ENCODE data around the gene TRPM1.
A peak's percentile ranks its signal among the peaks of the same experiment; 100 is the strongest.

TRPM1 gene

GRCh38 chr15:30992249-30992864 lies 109.2 kb downstream of the TRPM1 start:
- H3K9me2 ChIP-seq (replicated peaks; ENCODE audit: insufficient read depth, low read length): no peaks in the 10 kb centered on the region
- no peaks in the 10 kb centered on the region for H3K27me3 ChIP-seq (replicated peaks; ENCODE audit: insufficient read depth, low read length)
- no peaks in the 10 kb centered on the region for H4K20me1 ChIP-seq (ENCODE audit: insufficient read depth, low read length)
- no peaks in the 10 kb centered on the region for H3K9me3 ChIP-seq (replicated peaks; ENCODE audit: insufficient read depth, low read length)
- TF ChIP-seq EZH2phosphoT487 (IDR thresholded peaks at IDR 0.05; ENCODE audit: low read length) (no peak), CTCF (IDR thresholded peaks at IDR 0.05; ENCODE audit: low read length) (no peak)
- peaks cover 14% of the 10 kb centered on the region for H3F3A ChIP-seq (ENCODE audit: insufficient read depth, low read length)
- peak overlapping the region; percentile 88 for H3K9ac ChIP-seq (ENCODE audit: low read length)
- H3K27ac ChIP-seq (ENCODE audit: low read length): peak overlapping the region; percentile 67; the same call in 1 of the 2 replicates
- DNase-seq: no peak
- peaks cover 24% of the 10 kb centered on the region for H3K4me1 ChIP-seq (ENCODE audit: low read length)
- peak overlapping the region; percentile 86 for H3K4me3 ChIP-seq (ENCODE audit: low read length)
- peak overlapping the region; percentile 92 for H3K4me2 ChIP-seq (ENCODE audit: low read depth, low read length)
- H3K79me2 ChIP-seq (ENCODE audit: low read length): peaks cover 37% of the 10 kb centered on the region
- peak overlapping the region; percentile 61 for H2AFZ ChIP-seq (ENCODE audit: low read length)
- H3K36me3 ChIP-seq (replicated peaks; ENCODE audit: insufficient read depth, low read length): peaks cover 3% of the 10 kb centered on the region; the same call in 1 of the 2 replicates

GRCh38 chr15:30991255-30992235 lies 110.0 kb downstream of the TRPM1 start, which contains the start of gene MTMR10:
Gene MTMR10 (minus strand): TSS chr15:30991628. CDS start chr15:30991506, 122 bp downstream.
- peaks cover 14% of the 10 kb centered on the region for H3F3A ChIP-seq (ENCODE audit: insufficient read depth, low read length)
- TF ChIP-seq EZH2 (optimal IDR thresholded peaks at IDR 0.05; ENCODE audit: low read depth, low read length): no peak
- TF ChIP-seq CTCF (IDR thresholded peaks at IDR 0.05; ENCODE audit: low read length): no peak
- TF ChIP-seq EZH2phosphoT487 (IDR thresholded peaks at IDR 0.05; ENCODE audit: low read length): no peak
- H3K9me3 ChIP-seq (replicated peaks; ENCODE audit: insufficient read depth, low read length): no peaks in the 10 kb centered on the region
- DNase-seq: peak; percentile 88
- peak within 1 kb of the TSS; percentile 98 for H3K9ac ChIP-seq (ENCODE audit: low read length)
- H3K4me3 ChIP-seq (ENCODE audit: low read length): peak within 1 kb of the TSS; percentile 99
- peak within 1 kb of the TSS; percentile 87 for H3K27ac ChIP-seq (ENCODE audit: low read length)
- H3K27me3 ChIP-seq (replicated peaks; ENCODE audit: insufficient read depth, low read length): no peaks in the 10 kb centered on the region
- H3K9me2 ChIP-seq (replicated peaks; ENCODE audit: insufficient read depth, low read length): no peaks in the 10 kb centered on the region
- peak within 1 kb of the TSS; percentile 62 for H2AFZ ChIP-seq (ENCODE audit: low read length)
- peaks cover 24% of the 10 kb centered on the region for H3K4me1 ChIP-seq (ENCODE audit: low read length)
- H3K36me3 ChIP-seq (replicated peaks; ENCODE audit: insufficient read depth, low read length): peaks cover 3% of the 10 kb centered on the region; the same call in 1 of the 2 replicates
- peak within 1 kb of the TSS; percentile 92 for H3K4me2 ChIP-seq (ENCODE audit: low read depth, low read length)
- peaks cover 45% of the 10 kb centered on the region for H3K79me2 ChIP-seq (ENCODE audit: low read length)
- no peaks in the 10 kb centered on the region for H4K20me1 ChIP-seq (ENCODE audit: insufficient read depth, low read length)

- no peaks in the 10 kb centered on the region for H3K9me3 ChIP-seq (replicated peaks; ENCODE audit: insufficient read depth, low read length)
- peak; percentile 27 for DNase-seq
- H4K20me1 ChIP-seq (ENCODE audit: insufficient read depth, low read length): no peaks in the 10 kb centered on the region
- H3K4me3 ChIP-seq (ENCODE audit: low read length): peak overlapping the region; percentile 99
- H3K27ac ChIP-seq (ENCODE audit: low read length): peak overlapping the region; percentile 87
- H3K4me1 ChIP-seq (ENCODE audit: low read length): peaks cover 24% of the 10 kb centered on the region
- H3K4me2 ChIP-seq (ENCODE audit: low read depth, low read length): peak overlapping the region; percentile 85
- no peaks in the 10 kb centered on the region for H3K9me2 ChIP-seq (replicated peaks; ENCODE audit: insufficient read depth, low read length)
- peak overlapping the region; percentile 98 for H3K9ac ChIP-seq (ENCODE audit: low read length)
- H3F3A ChIP-seq (ENCODE audit: insufficient read depth, low read length): peaks cover 14% of the 10 kb centered on the region
- no peaks in the 10 kb centered on the region for H3K27me3 ChIP-seq (replicated peaks; ENCODE audit: insufficient read depth, low read length)
- H3K79me2 ChIP-seq (ENCODE audit: low read length): peaks cover 54% of the 10 kb centered on the region
- H2AFZ ChIP-seq (ENCODE audit: low read length): peak overlapping the region; percentile 62; the same call in 1 of the 2 replicates
- peaks cover 3% of the 10 kb centered on the region; the same call in 1 of the 2 replicates for H3K36me3 ChIP-seq (replicated peaks; ENCODE audit: insufficient read depth, low read length)
- TF ChIP-seq EZH2 (optimal IDR thresholded peaks at IDR 0.05; ENCODE audit: low read depth, low read length) (no peak), EZH2phosphoT487 (IDR thresholded peaks at IDR 0.05; ENCODE audit: low read length) (no peak), CTCF (IDR thresholded peaks at IDR 0.05; ENCODE audit: low read length) (no peak)
Observed at GRCh38 chr15:30990446-30991254, 110.9 kb downstream of the TRPM1 start.
